GM12873 (cell line): Measurements from ENCODE around the gene SLC25A19.

Experiments used
- TF ChIP-seq, protein P1 (sequence below): IDR thresholded peaks from 2 replicates; pipeline ENCODE4 v1.5.1; 2012; ENCODE audit warnings: low read depth, mild to moderate bottlenecking, moderate library complexity, low read length, control low read depth; ENCODE audit not compliant: insufficient read depth; ENCODE audit errors: missing control alignments

Gene SLC25A19

GRCh38 chr17:75289115-75289831 lies at the start of gene SLC25A19:
SLC25A19 (minus strand) TSS chr17:75289433; CDS start chr17:75286764, 2,669 bp downstream.
- TF ChIP-seq, protein P1, sequence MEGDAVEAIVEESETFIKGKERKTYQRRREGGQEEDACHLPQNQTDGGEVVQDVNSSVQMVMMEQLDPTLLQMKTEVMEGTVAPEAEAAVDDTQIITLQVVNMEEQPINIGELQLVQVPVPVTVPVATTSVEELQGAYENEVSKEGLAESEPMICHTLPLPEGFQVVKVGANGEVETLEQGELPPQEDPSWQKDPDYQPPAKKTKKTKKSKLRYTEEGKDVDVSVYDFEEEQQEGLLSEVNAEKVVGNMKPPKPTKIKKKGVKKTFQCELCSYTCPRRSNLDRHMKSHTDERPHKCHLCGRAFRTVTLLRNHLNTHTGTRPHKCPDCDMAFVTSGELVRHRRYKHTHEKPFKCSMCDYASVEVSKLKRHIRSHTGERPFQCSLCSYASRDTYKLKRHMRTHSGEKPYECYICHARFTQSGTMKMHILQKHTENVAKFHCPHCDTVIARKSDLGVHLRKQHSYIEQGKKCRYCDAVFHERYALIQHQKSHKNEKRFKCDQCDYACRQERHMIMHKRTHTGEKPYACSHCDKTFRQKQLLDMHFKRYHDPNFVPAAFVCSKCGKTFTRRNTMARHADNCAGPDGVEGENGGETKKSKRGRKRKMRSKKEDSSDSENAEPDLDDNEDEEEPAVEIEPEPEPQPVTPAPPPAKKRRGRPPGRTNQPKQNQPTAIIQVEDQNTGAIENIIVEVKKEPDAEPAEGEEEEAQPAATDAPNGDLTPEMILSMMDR, result peak; percentile 59

GRCh38 chr17:75338335-75338734 lies 49.1 kb upstream of the SLC25A19 start:
- TF ChIP-seq, protein P1, result no peak

GRCh38 chr17:75335315-75335714 lies 46.1 kb upstream of the SLC25A19 start:
- TF ChIP-seq, protein P1, result no peak

DNA sequence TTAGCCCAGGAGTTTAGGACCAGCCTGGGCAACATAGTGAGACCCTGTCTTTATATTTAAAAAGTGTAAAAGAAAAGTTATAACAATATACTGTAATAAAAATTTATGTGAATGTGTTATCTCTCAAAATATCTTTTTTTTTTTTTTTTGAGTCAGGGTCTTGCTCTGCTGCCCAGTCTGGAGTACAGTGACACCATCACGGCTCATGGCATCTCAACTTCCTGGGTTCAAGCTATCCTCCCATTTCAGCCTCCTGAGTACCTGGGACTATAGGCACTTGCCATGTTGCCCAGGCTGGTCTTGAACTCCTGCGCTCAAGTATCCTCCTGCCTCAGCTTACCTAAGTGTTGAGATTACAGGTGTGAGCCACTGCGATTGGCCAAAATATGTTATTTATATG lies 45.5 kb upstream of the SLC25A19 start:
- TF ChIP-seq, protein P1, result no peak

DNA sequence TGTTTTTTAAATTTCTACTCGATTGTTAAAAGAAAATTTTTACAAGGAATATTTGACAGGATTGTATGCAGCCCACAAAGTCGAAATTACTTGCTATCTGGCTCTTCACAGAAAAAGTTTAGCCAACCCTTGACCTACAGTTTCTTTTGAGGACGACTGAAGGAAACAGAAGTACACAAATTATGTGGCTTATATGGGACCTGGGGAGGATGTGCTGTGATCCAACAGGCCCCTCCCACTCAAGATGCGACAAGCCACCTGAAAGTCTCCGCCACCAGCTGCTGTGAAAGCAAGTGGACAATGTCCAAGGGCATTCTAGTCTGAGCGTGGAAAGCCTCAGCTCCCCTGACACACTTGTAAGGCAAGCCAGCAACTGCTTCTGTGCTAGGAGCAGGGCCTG lies 42.4 kb upstream of the SLC25A19 start:
- TF ChIP-seq, protein P1, result no peak

DNA sequence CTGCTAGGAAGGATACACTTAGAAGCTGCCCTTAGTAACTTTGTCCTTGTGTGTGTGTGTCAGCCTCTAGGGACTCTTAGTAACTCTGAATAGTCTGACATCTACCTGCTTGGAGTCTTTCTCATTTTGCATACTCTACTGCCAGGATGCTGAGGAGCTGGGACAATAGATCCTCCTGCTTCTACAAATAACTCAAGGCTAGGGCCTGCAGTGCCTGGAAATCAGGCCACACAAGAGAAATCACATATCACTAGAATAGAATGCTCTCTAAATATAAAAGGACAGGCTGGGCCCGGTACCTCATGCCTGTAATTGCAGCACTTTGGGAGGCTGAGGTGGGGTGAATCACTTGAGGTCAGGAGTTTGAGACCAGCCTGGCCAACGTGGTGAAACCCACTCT lies 38.5 kb upstream of the SLC25A19 start:
- TF ChIP-seq, protein P1, result no peak

DNA sequence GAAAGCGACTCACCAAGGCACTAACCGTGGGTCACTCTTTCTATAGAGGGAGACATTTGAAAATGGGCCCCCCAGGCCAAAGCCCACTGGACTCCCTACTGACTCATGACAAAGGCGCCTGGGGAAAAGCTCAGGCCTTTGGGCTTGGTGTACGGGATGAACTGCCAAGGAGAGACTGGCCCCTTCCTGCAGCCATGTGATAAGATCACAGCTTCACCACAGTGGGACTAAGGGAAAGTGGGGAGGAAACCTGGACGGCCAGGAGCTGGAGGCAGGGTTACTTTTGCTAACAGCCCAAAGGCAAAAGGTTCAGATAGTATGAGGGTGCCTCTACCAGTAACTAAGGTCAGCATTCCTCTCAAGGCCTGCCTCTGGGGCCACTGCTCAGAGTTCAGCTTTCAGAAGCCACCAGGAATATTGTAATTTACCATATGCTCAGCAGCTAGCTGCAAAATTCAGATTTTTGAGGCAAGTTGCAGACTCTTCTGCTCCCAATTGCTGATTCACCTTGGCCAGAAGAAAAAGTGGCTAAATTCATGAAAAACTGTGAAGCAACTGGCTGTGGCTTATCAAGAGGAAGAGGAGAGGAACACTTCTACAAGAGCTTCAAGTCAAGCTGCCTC lies 37.1 kb upstream of the SLC25A19 start:
- TF ChIP-seq, protein P1, result no peak
